Thoracic aorta (tissue), 2 donors: ENCODE data around the gene PTPDC1. TPM values are rescaled to one million over a fixed set of nuclear protein-coding genes. Genes with fewer than 3 reads are reported as not detected.
A peak's percentile ranks its signal among the peaks of the same experiment; 100 is the strongest.

Source experiments
- ATAC-seq: fragments of 150-250 bp; one replicate; pipeline ENCODE4 v1.8.0; 2017; ENCODE audit warnings: low read depth; ENCODE audit not compliant: insufficient number of reproducible peaks, low FRiP score
- DNase-seq: peaks from one replicate; pipeline ENCODE4 v3.0.0-alpha.2; 2020; ENCODE audit warnings: low spot score
- H3K27ac ChIP-seq, 2 donors: fragments of 200-600 bp; sonication (generic); 1 replicate in 1 of 2; 2 replicates in 1 of 2; pipeline ENCODE4 v1.5.1; 2016; ENCODE audit warnings: mild to moderate bottlenecking in 2 of 2, moderate library complexity in 2 of 2
- H3K27me3 ChIP-seq: fragments of 200-600 bp; sonication (generic); replicated peaks from 2 replicates; pipeline ENCODE4 v1.6.0; 2016; ENCODE audit warnings: mild to moderate bottlenecking; ENCODE audit not compliant: insufficient read depth
- H3K36me3 ChIP-seq: fragments of 200-600 bp; sonication (generic); one replicate; pipeline ENCODE4 v1.5.1; 2016
- H3K4me1 ChIP-seq, 2 donors: fragments of 200-600 bp; sonication (generic); 1 replicate in 1 of 2; 2 replicates in 1 of 2; pipeline versions ENCODE4 v1.5.1 to v1.6.0; 2016; ENCODE audit warnings: low read depth in 2 of 2, mild to moderate bottlenecking in 1 of 2; ENCODE audit not compliant: control insufficient read depth in 1 of 2
- H3K4me3 ChIP-seq: fragments of 200-600 bp; sonication (generic); 2 replicates; pipeline ENCODE4 v1.5.1; 2016; ENCODE audit warnings: mild to moderate bottlenecking
- H3K9me3 ChIP-seq: fragments of 200-600 bp; sonication (generic); 2 replicates; pipeline ENCODE4 v1.5.1; 2016
- CTCF ChIP-seq: fragments of 200-600 bp; sonication (generic); IDR thresholded peaks from one replicate; pipeline ENCODE4 v1.5.1; 2019; ENCODE audit warnings: antibody characterized with exemption
- total RNA-seq, 2 donors: library from RNA; depleted of rRNA; stranded (reverse); fragments of >200 nt; gene quantifications; one replicate each; pipeline versions ENCODE4 v1.1.0 to v1.2.3, GENCODE V29; 2016

Gene PTPDC1
- total RNA-seq, 2 donors from 2014 or later, result 24.8 to 25.7 TPM

GRCh38 chr9:94157050-94157801, 73.0 kb downstream of the PTPDC1 start:
- no peak for TF ChIP-seq CTCF
- H3K4me3 ChIP-seq, result peak overlapping the region; percentile 17
- DNase-seq (peak; percentile 52), ATAC-seq (no peak)
- no peaks in the 10 kb centered on the region for H3K36me3 ChIP-seq
- no peaks in the 10 kb centered on the region for H3K9me3 ChIP-seq
- H3K4me1 ChIP-seq, result peaks cover 18 to 37% of the 10 kb centered on the region in 2 donors
- peak overlapping the region; percentile 86 to 87 for H3K27ac ChIP-seq
- H3K27me3 ChIP-seq, result no peaks in the 10 kb centered on the region

Other genes with a start within 250 kb of the PTPDC1 start
- gene BARX1, start 129.1 kb upstream of the PTPDC1 start, total RNA-seq, result not detected
- gene ZNF169, start 174.8 kb downstream of the PTPDC1 start, total RNA-seq, result 10 to 100 TPM in 1 of 2 donors, 1 to 10 TPM in 1; 6.6 to 11.9 TPM
- gene NUTM2F, start 244.2 kb downstream of the PTPDC1 start, total RNA-seq, result not detected